ENCODE data around the gene PEX7.

Gene PEX7

GRCh38 chr6:136864676-136865075, 42.3 kb downstream of the PEX7 start:
- Histone ChIP-seq H2AFZ (ENCODE audit: low read depth, low read length) (no peak overlapping the region), H3K9me3 (ENCODE audit: control insufficient read depth, low read length) (no peaks in the 10 kb centered on the region), H2BK12ac (ENCODE audit: low read length in 2 of 2) (no peak overlapping the region), H3K4me3 (ENCODE audit: insufficient read depth in 1 of 2, low read depth in 1 of 2, low read length in 2 of 2) (no peak overlapping the region), H3K27me3 (ENCODE audit: control insufficient read depth in 1 of 2, insufficient read depth in 1 of 2, low read length in 2 of 2) (no peaks in the 10 kb centered on the region), H3K4me2 (ENCODE audit: low read length, poor library complexity, severe bottlenecking) (no peak overlapping the region), H3K4ac (ENCODE audit: low read depth in 1 of 2, low read length in 2 of 2) (no peak overlapping the region), H3K9ac (ENCODE audit: low read length) (no peak overlapping the region), H3K18ac (ENCODE audit: low read depth in 1 of 2, low read length in 2 of 2) (no peak overlapping the region), H3K14ac (ENCODE audit: low read length in 2 of 2) (no peak overlapping the region), H4K91ac (ENCODE audit: low read length) (no peak overlapping the region), H3K23ac (ENCODE audit: low read length in 2 of 2) (no peak overlapping the region), H3K4me1 (ENCODE audit: control insufficient read depth, insufficient read depth, low read depth, low read length) (no peaks in the 10 kb centered on the region), H2BK120ac (ENCODE audit: low read depth, low read length) (no peak overlapping the region), H4K8ac (ENCODE audit: low read length) (no peak overlapping the region), H2BK5ac (ENCODE audit: low read depth, low read length, poor library complexity, severe bottlenecking) (no peak overlapping the region), H2AK5ac (ENCODE audit: low read length, severe bottlenecking) (no peak overlapping the region), H3K36me3 (ENCODE audit: control insufficient read depth in 1 of 2, insufficient read depth in 2 of 2, low read depth in 1 of 2, low read length in 2 of 2) (no peaks in the 10 kb centered on the region), H2BK15ac (ENCODE audit: low read depth, poor library complexity, severe bottlenecking) (no peak overlapping the region), H3K27ac (ENCODE audit: low read length, poor library complexity, severe bottlenecking) (no peak overlapping the region), H3K79me1 (replicated peaks; ENCODE audit: low read length, poor library complexity, severe bottlenecking) (peaks cover 6% of the 10 kb centered on the region)
- no peak for DNase-seq
- 100% methylated on average over 4 of the region's 4 CpGs for WGBS

- Histone ChIP-seq H2AK5ac (ENCODE audit: low read length, severe bottlenecking) (no peak overlapping the region), H3K4ac (ENCODE audit: low read depth in 1 of 2, low read length in 2 of 2) (no peak overlapping the region), H2BK15ac (ENCODE audit: low read depth, poor library complexity, severe bottlenecking) (no peak overlapping the region), H4K8ac (ENCODE audit: low read length) (no peak overlapping the region), H2BK120ac (ENCODE audit: low read depth, low read length) (no peak overlapping the region), H3K79me1 (replicated peaks; ENCODE audit: low read length, poor library complexity, severe bottlenecking) (peaks cover 5% of the 10 kb centered on the region), H3K4me3 (ENCODE audit: insufficient read depth in 1 of 2, low read depth in 1 of 2, low read length in 2 of 2) (no peak overlapping the region), H3K23ac (ENCODE audit: low read length in 2 of 2) (no peak overlapping the region), H3K36me3 (ENCODE audit: control insufficient read depth in 1 of 2, insufficient read depth in 2 of 2, low read depth in 1 of 2, low read length in 2 of 2) (peaks cover 3% of the 10 kb centered on the region in 2 experiments), H3K27me3 (ENCODE audit: control insufficient read depth in 1 of 2, insufficient read depth in 1 of 2, low read length in 2 of 2) (no peaks in the 10 kb centered on the region), H2BK5ac (ENCODE audit: low read depth, low read length, poor library complexity, severe bottlenecking) (no peak overlapping the region), H3K9ac (ENCODE audit: low read length) (no peak overlapping the region), H2BK12ac (ENCODE audit: low read length in 2 of 2) (no peak overlapping the region), H3K4me1 (ENCODE audit: control insufficient read depth, insufficient read depth, low read depth, low read length) (no peaks in the 10 kb centered on the region), H3K9me3 (ENCODE audit: control insufficient read depth, low read length) (peaks cover 4% of the 10 kb centered on the region), H3K18ac (ENCODE audit: low read depth in 1 of 2, low read length in 2 of 2) (no peak overlapping the region), H3K4me2 (ENCODE audit: low read length, poor library complexity, severe bottlenecking) (no peak overlapping the region), H2AFZ (ENCODE audit: low read depth, low read length) (no peak overlapping the region), H4K91ac (ENCODE audit: low read length) (no peak overlapping the region), H3K27ac (ENCODE audit: low read length, poor library complexity, severe bottlenecking) (no peak overlapping the region), H3K14ac (ENCODE audit: low read length in 2 of 2) (no peak overlapping the region)
- WGBS, result 96% methylated on average over 2 of the region's 4 CpGs
- DNase-seq, result no peak
Measured at GRCh38 chr6:136866872-136867416, 44.6 kb downstream of the PEX7 start.

GRCh38 chr6:136869451-136869850, 47.1 kb downstream of the PEX7 start:
- H3K4me3 ChIP-seq (ENCODE audit: insufficient read depth in 1 of 2, low read depth in 1 of 2, low read length in 2 of 2), result no peak overlapping the region
- H2BK120ac ChIP-seq (ENCODE audit: low read depth, low read length), result no peak overlapping the region
- H2BK15ac ChIP-seq (ENCODE audit: low read depth, poor library complexity, severe bottlenecking), result no peak overlapping the region
- no peak overlapping the region for H3K9ac ChIP-seq (ENCODE audit: low read length)
- peaks cover 25% of the 10 kb centered on the region for H3K9me3 ChIP-seq (ENCODE audit: control insufficient read depth, low read length)
- no peaks in the 10 kb centered on the region for H3K79me1 ChIP-seq (replicated peaks; ENCODE audit: low read length, poor library complexity, severe bottlenecking)
- H3K4me1 ChIP-seq (ENCODE audit: control insufficient read depth, insufficient read depth, low read depth, low read length), result no peaks in the 10 kb centered on the region
- peaks cover 3 to 19% of the 10 kb centered on the region in 2 experiments for H3K36me3 ChIP-seq (ENCODE audit: control insufficient read depth in 1 of 2, insufficient read depth in 2 of 2, low read depth in 1 of 2, low read length in 2 of 2)
- H2BK5ac ChIP-seq (ENCODE audit: low read depth, low read length, poor library complexity, severe bottlenecking), result no peak overlapping the region
- H3K27me3 ChIP-seq (ENCODE audit: control insufficient read depth in 1 of 2, insufficient read depth in 1 of 2, low read length in 2 of 2), result no peaks in the 10 kb centered on the region
- H2AK5ac ChIP-seq (ENCODE audit: low read length, severe bottlenecking), result no peak overlapping the region
- H4K8ac ChIP-seq (ENCODE audit: low read length), result no peak overlapping the region
- no peak for DNase-seq
- H3K18ac ChIP-seq (ENCODE audit: low read depth in 1 of 2, low read length in 2 of 2), result no peak overlapping the region
- no peak overlapping the region for H2BK12ac ChIP-seq (ENCODE audit: low read length in 2 of 2)
- no peak overlapping the region for H3K23ac ChIP-seq (ENCODE audit: low read length in 2 of 2)
- H3K27ac ChIP-seq (ENCODE audit: low read length, poor library complexity, severe bottlenecking), result no peak overlapping the region
- H4K91ac ChIP-seq (ENCODE audit: low read length), result no peak overlapping the region
- no peak overlapping the region for H2AFZ ChIP-seq (ENCODE audit: low read depth, low read length)
- H3K14ac ChIP-seq (ENCODE audit: low read length in 2 of 2), result no peak overlapping the region
- no peak overlapping the region for H3K4ac ChIP-seq (ENCODE audit: low read depth in 1 of 2, low read length in 2 of 2)
- H3K4me2 ChIP-seq (ENCODE audit: low read length, poor library complexity, severe bottlenecking), result no peak overlapping the region
- 100% methylated on average over 1 of the region's 2 CpGs for WGBS

- Histone ChIP-seq H2BK120ac (ENCODE audit: low read depth, low read length) (no peak overlapping the region), H2BK5ac (ENCODE audit: low read depth, low read length, poor library complexity, severe bottlenecking) (no peak overlapping the region), H2AFZ (ENCODE audit: low read depth, low read length) (no peak overlapping the region), H4K91ac (ENCODE audit: low read length) (no peak overlapping the region), H3K4me2 (ENCODE audit: low read length, poor library complexity, severe bottlenecking) (no peak overlapping the region), H3K23ac (ENCODE audit: low read length in 2 of 2) (no peak overlapping the region), H3K9ac (ENCODE audit: low read length) (no peak overlapping the region), H3K4ac (ENCODE audit: low read depth in 1 of 2, low read length in 2 of 2) (no peak overlapping the region), H2BK12ac (ENCODE audit: low read length in 2 of 2) (no peak overlapping the region), H4K8ac (ENCODE audit: low read length) (no peak overlapping the region), H3K36me3 (ENCODE audit: control insufficient read depth in 1 of 2, insufficient read depth in 2 of 2, low read depth in 1 of 2, low read length in 2 of 2) (peaks cover 3 to 19% of the 10 kb centered on the region in 2 experiments), H3K27ac (ENCODE audit: low read length, poor library complexity, severe bottlenecking) (no peak overlapping the region), H3K14ac (ENCODE audit: low read length in 2 of 2) (no peak overlapping the region), H3K4me3 (ENCODE audit: insufficient read depth in 1 of 2, low read depth in 1 of 2, low read length in 2 of 2) (no peak overlapping the region), H3K27me3 (ENCODE audit: control insufficient read depth in 1 of 2, insufficient read depth in 1 of 2, low read length in 2 of 2) (no peaks in the 10 kb centered on the region), H2AK5ac (ENCODE audit: low read length, severe bottlenecking) (no peak overlapping the region), H3K79me1 (replicated peaks; ENCODE audit: low read length, poor library complexity, severe bottlenecking) (no peaks in the 10 kb centered on the region), H2BK15ac (ENCODE audit: low read depth, poor library complexity, severe bottlenecking) (no peak overlapping the region), H3K4me1 (ENCODE audit: control insufficient read depth, insufficient read depth, low read depth, low read length) (no peaks in the 10 kb centered on the region), H3K9me3 (ENCODE audit: control insufficient read depth, low read length) (peaks cover 25% of the 10 kb centered on the region), H3K18ac (ENCODE audit: low read depth in 1 of 2, low read length in 2 of 2) (no peak overlapping the region)
- WGBS, result 98% methylated on average over 3 of the region's 3 CpGs
- no peak for DNase-seq
Measured at GRCh38 chr6:136873748-136874147, 51.4 kb downstream of the PEX7 start.
